CD14-positive monocyte (primary cell): Measurements from ENCODE around the gene PRCP. TPM values are rescaled to one million over a fixed set of nuclear protein-coding genes. Genes with fewer than 3 reads are reported as not detected.

Experiments used
- DNase-seq, 3 donors: peaks; one replicate each; pipeline ENCODE4 v3.0.0-alpha.2; 2011 to 2022
- H2AFZ ChIP-seq: 2 replicates; pipeline ENCODE4 v1.6.0; 2012; ENCODE audit warnings: mild to moderate bottlenecking, low read depth, low read length, inconsistent platforms; ENCODE audit not compliant: insufficient read depth, poor library complexity, severe bottlenecking
- H3K27ac ChIP-seq, 2 donors: 1 replicate in 1 of 2; 2 replicates in 1 of 2; pipeline ENCODE4 v1.5.1; 2012 to 2013; ENCODE audit warnings: low read length in 2 of 2, control low read depth in 1 of 2, inconsistent platforms in 1 of 2, low read depth in 1 of 2, mild to moderate bottlenecking in 1 of 2
- H3K27me3 ChIP-seq, 2 donors: one replicate each; pipeline versions ENCODE4 v1.6.0 to v1.6.1; 2011 to 2013; ENCODE audit warnings: low read length in 2 of 2; ENCODE audit not compliant: control insufficient read depth in 2 of 2, insufficient read depth in 2 of 2
- H3K36me3 ChIP-seq, 2 donors: replicated peaks in 1 of 2; 1 replicate in 1 of 2; 2 replicates in 1 of 2; pipeline versions ENCODE4 v1.5.1 to v1.6.1; 2012 to 2013; ENCODE audit warnings: low read length in 2 of 2, control low read depth in 1 of 2, inconsistent platforms in 1 of 2, mild to moderate bottlenecking in 1 of 2; ENCODE audit not compliant: insufficient read depth in 2 of 2, control insufficient read depth in 1 of 2
- H3K4me1 ChIP-seq, 2 donors: 1 replicate in 1 of 2; 2 replicates in 1 of 2; pipeline versions ENCODE4 v1.5.1 to v1.6.1; 2012 to 2013; ENCODE audit warnings: low read length in 2 of 2, control low read depth in 1 of 2, inconsistent platforms in 1 of 2, mild to moderate bottlenecking in 1 of 2, moderate library complexity in 1 of 2; ENCODE audit not compliant: insufficient read depth in 2 of 2, control insufficient read depth in 1 of 2
- H3K4me2 ChIP-seq: replicated peaks from 2 replicates; pipeline ENCODE3; 2012; ENCODE audit warnings: low read length, moderate library complexity, mild to moderate bottlenecking; ENCODE audit not compliant: poor library complexity, severe bottlenecking; ENCODE audit errors: extremely low read depth
- H3K4me3 ChIP-seq, 3 experiments: fragments of 200-600 bp in 1 of 3; sonication (generic) in 1 of 3; replicated peaks in 1 of 3; 1 replicate in 2 of 3; 2 replicates in 1 of 3; pipeline ENCODE4 v1.5.1; 2011 to 2013; ENCODE audit warnings: low read length in 3 of 3, mild to moderate bottlenecking in 3 of 3, control low read depth in 2 of 3, low read depth in 2 of 3, inconsistent platforms in 1 of 3, moderate library complexity in 1 of 3
- H3K79me2 ChIP-seq: 2 replicates; pipeline ENCODE4 v1.6.0; 2012; ENCODE audit warnings: mild to moderate bottlenecking, control low read depth, inconsistent platforms, low read length, moderate library complexity; ENCODE audit not compliant: insufficient read depth
- H3K9ac ChIP-seq: 2 replicates; pipeline ENCODE4 v1.6.0; 2017; ENCODE audit warnings: low read length, mild to moderate bottlenecking; ENCODE audit not compliant: insufficient read depth, poor library complexity, severe bottlenecking
- H3K9me3 ChIP-seq, 2 donors: replicated peaks in 1 of 2; 1 replicate in 1 of 2; 2 replicates in 1 of 2; pipeline versions ENCODE4 v1.5.1 to v1.6.1; 2012 to 2013; ENCODE audit warnings: low read length in 2 of 2, control low read depth in 1 of 2; ENCODE audit not compliant: control insufficient read depth in 1 of 2, insufficient read depth in 1 of 2
- H4K20me1 ChIP-seq: 2 replicates; pipeline ENCODE4 v1.6.0; 2012; ENCODE audit warnings: mild to moderate bottlenecking, low read length, control low read depth, moderate library complexity; ENCODE audit not compliant: insufficient read depth
- H3K27ac Mint-ChIP-seq, 7 donors: one replicate each; pipeline ENCODE4 v1.8.0; 2020; ENCODE audit warnings: mild to moderate bottlenecking in 7 of 7, mixed read lengths in 7 of 7, moderate library complexity in 6 of 7, inconsistent platforms in 2 of 7
- H3K27me3 Mint-ChIP-seq, 3 donors: one replicate each; pipeline ENCODE4 v1.8.0; 2021 to 2022; ENCODE audit warnings: low read depth in 3 of 3, mild to moderate bottlenecking in 3 of 3, mixed read lengths in 3 of 3, moderate library complexity in 3 of 3, inconsistent platforms in 1 of 3
- H3K36me3 Mint-ChIP-seq, 2 donors: one replicate each; pipeline ENCODE4 v1.8.0; 2020; ENCODE audit warnings: mixed read lengths in 2 of 2, inconsistent platforms in 1 of 2, mild to moderate bottlenecking in 1 of 2
- H3K4me1 Mint-ChIP-seq: one replicate; pipeline ENCODE4 v1.8.0; 2020; ENCODE audit warnings: mild to moderate bottlenecking, mixed read lengths
- H3K4me3 Mint-ChIP-seq, 2 donors: one replicate each; pipeline ENCODE4 v1.8.0; 2020; ENCODE audit warnings: mild to moderate bottlenecking in 2 of 2, mixed read lengths in 2 of 2, moderate library complexity in 1 of 2
- H3K9me3 Mint-ChIP-seq, 7 donors: one replicate each; pipeline ENCODE4 v1.8.0; 2020 to 2022; ENCODE audit warnings: mixed read lengths in 7 of 7, mild to moderate bottlenecking in 6 of 7, moderate library complexity in 6 of 7, inconsistent platforms in 2 of 7
- CTCF ChIP-seq: fragments of 200-600 bp; IDR thresholded peaks from one replicate; pipeline ENCODE4 v1.8.0; 2022; ENCODE audit warnings: antibody characterized with exemption, mild to moderate bottlenecking
- WGBS: methylation state at CpG from one replicate; pipeline ENCODE4 v1.1.5; 2013; ENCODE audit warnings: missing lambda C conversion rate; ENCODE audit not compliant: insufficient coverage; 5-methylcytosine and 5-hydroxymethylcytosine counted together
- intact Hi-C, 2 donors: fragments of 100-400 bp; cut with micrococcal nuclease; formaldehyde crosslinking; loops; one replicate each; pipeline versions ENCODE4 v1.15.0 to v1.15.1; 2023
- polyA plus RNA-seq, 3 donors: library from polyadenylated mRNA; depleted of rRNA in 1 of 3; unstranded in 2 of 3; stranded (reverse) in 1 of 3; fragments of 300-500 nt in 2 of 3; fragments of >200 nt in 1 of 3; fragmentation: Illumina TruSeq in 2 of 3; gene quantifications; 1 replicate in 2 of 3; 2 replicates in 1 of 3; pipeline ENCODE4 v1.2.3, GENCODE V29; 2012 to 2021

PRCP gene
- polyA plus RNA-seq, 3 donors: 68.0 to 228 (median 186) TPM

DNA sequence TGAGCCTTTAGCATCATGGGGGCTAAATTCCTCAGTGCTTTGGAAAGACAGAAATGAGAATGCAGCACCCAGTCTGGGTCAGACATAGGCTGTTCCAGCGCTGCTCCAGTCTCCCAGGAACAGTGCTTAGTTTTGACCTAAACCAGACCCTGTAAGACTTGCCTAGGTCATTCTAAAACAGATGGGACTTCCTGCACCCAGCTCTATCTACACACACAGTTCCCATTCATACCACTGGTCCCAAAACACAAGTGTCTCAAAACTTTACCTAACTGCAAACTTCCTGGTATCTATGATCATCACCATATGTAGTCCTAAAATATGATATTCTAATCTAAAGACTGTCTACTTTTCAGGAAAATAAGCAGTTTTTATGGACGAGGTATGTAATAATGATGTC lies 37.9 kb downstream of the PRCP start:
- no peak overlapping the region for H3K9ac ChIP-seq
- H3K9me3 ChIP-seq: no peaks in the 10 kb centered on the region
- no peaks in the 10 kb centered on the region for H3K27me3 ChIP-seq
- TF ChIP-seq CTCF: no peak
- peaks cover 78% of the 10 kb centered on the region for H4K20me1 ChIP-seq
- intact Hi-C loops: loop anchor here in 1 of 2 donors (10.0 kb wide), 1 partner anchor 212 kb away; the partner anchor contains the start of gene RAB30
- no peaks in the 10 kb centered on the region for H3K9me3 Mint-ChIP-seq
- no peak overlapping the region for H3K27ac Mint-ChIP-seq
- H3K4me1 Mint-ChIP-seq: peaks cover 15% of the 10 kb centered on the region
- H3K36me3 ChIP-seq: peaks cover 9 to 11% of the 10 kb centered on the region in 2 donors
- no peak overlapping the region for H2AFZ ChIP-seq
- H3K4me1 ChIP-seq: peaks cover 10 to 14% of the 10 kb centered on the region in 2 donors
- H3K4me3 ChIP-seq: no peak overlapping the region
- H3K79me2 ChIP-seq: peaks cover 25% of the 10 kb centered on the region
- peaks cover 0 to 2% (median 0%) of the 10 kb centered on the region in 3 donors for H3K27me3 Mint-ChIP-seq
- H3K27ac ChIP-seq: no peak overlapping the region
- WGBS: 100% methylated on average over 1 of the region's 2 CpGs
- no peak overlapping the region for H3K4me2 ChIP-seq
- peaks cover 7 to 15% of the 10 kb centered on the region in 2 donors for H3K36me3 Mint-ChIP-seq
- no peak overlapping the region for H3K4me3 Mint-ChIP-seq
- DNase-seq: no peak

- Histone ChIP-seq H4K20me1 (peaks cover 70% of the 10 kb centered on the region), H3K9ac (no peak overlapping the region), H3K4me2 (no peak overlapping the region), H3K4me3 (no peak overlapping the region), H3K79me2 (peaks cover 9% of the 10 kb centered on the region), H3K27ac (no peak overlapping the region), H2AFZ (no peak overlapping the region), H3K36me3 (peaks cover 11% of the 10 kb centered on the region in 2 donors), H3K27me3 (no peaks in the 10 kb centered on the region), H3K4me1 (peaks cover 9% of the 10 kb centered on the region in 2 donors), H3K9me3 (no peaks in the 10 kb centered on the region)
- Mint-ChIP-seq H3K9me3 (peaks cover 0 to 2% (median 2%) of the 10 kb centered on the region in 7 donors), H3K27me3 (peaks cover 0 to 2% (median 0%) of the 10 kb centered on the region in 3 donors), H3K36me3 (peaks cover 14 to 18% of the 10 kb centered on the region in 2 donors), H3K27ac (no peak overlapping the region), H3K4me1 (peaks cover 12% of the 10 kb centered on the region), H3K4me3 (no peak overlapping the region)
- WGBS: 86% methylated on average over 1 of the region's 2 CpGs
- no peak for DNase-seq
- TF ChIP-seq CTCF: no peak
- intact Hi-C loops: loop anchor here in 1 of 2 donors (10.0 kb wide), 1 partner anchor 215 kb away; the partner anchor contains the start of gene RAB30
These were observed 40.5 kb downstream of the PRCP start for GRCh38 chr11:82859750-82860149.
